K562 (cell line): ENCODE data around the gene LY6G6C. TPM values are rescaled to one million over a fixed set of nuclear protein-coding genes. Genes with fewer than 3 reads are reported as not detected.

Experiments used
- ATAC-seq: fragments of 200-7000 bp; cut with Tn5 transposase; 3 replicates; pipeline ENCODE4 v1.9.1; 2020; ENCODE audit warnings: moderate library complexity
- BruUV-seq: library from RNA; stranded (reverse); fragments of 400-500 nt; replicated peaks from 2 replicates; lab custom pipeline; 2021; lab: Mats Ljungman, UMichigan
- CTCF ChIA-PET: fragments of 300-600 bp; formaldehyde crosslinking; extraction: SDS; loops from one replicate; lab custom pipeline; 2021; ENCODE audit warnings: low intra/inter-chr PET ratio; lab: Yijun Ruan, JAX
- POLR2A ChIA-PET: fragments of 300-600, 350-650 bp; sonication (Branson Sonifier 250); formaldehyde crosslinking; extraction: SDS; loops from one replicate; lab custom pipeline; 2021; ENCODE audit warnings: antibody characterized with exemption, inconsistent platforms; lab: Yijun Ruan, JAX
- DNase-seq, 4 experiments: peaks; one replicate each; pipeline versions ENCODE4 v3.0.0 to v3.0.0-alpha.2; 2011 to 2018; ENCODE audit warnings: low spot score in 3 of 4, mixed read lengths in 3 of 4; ENCODE audit errors: extremely low read depth in 1 of 4
- FAIRE-seq: peaks from 2 replicates; lab custom pipeline; 2011; peaks lifted over from hg19 to GRCh38; lab: Jason Lieb, UNC
- H2AFZ ChIP-seq: 2 replicates; pipeline ENCODE4 v1.6.0; 2011; ENCODE audit warnings: low read depth, low read length, control low read depth, inconsistent platforms
- H3K27ac ChIP-seq: fragments of 200-600 bp; 3 replicates; pipeline ENCODE4 v1.8.0; 2011; ENCODE audit warnings: low read depth, mild to moderate bottlenecking, control low read depth, inconsistent platforms, low read length, moderate library complexity, mixed read lengths; ENCODE audit errors: extremely low read depth
- H3K27me3 ChIP-seq, 2 experiments: fragments of 300-600 bp in 1 of 2; 2 replicates in 1 of 2; 3 replicates in 1 of 2; pipeline versions ENCODE4 v1.6.0 to v1.8.0; 2011; ENCODE audit warnings: inconsistent platforms in 2 of 2, low read length in 2 of 2, mild to moderate bottlenecking in 1 of 2, mixed read lengths in 1 of 2, moderate library complexity in 1 of 2; ENCODE audit not compliant: control insufficient read depth in 2 of 2, insufficient read depth in 2 of 2
- H3K36me3 ChIP-seq: fragments of 300-600 bp; 3 replicates; pipeline ENCODE4 v1.8.0; 2011; ENCODE audit warnings: mild to moderate bottlenecking, low read length, inconsistent platforms; ENCODE audit not compliant: control insufficient read depth, insufficient read depth
- H3K4me1 ChIP-seq, 2 experiments: fragments of 200-600 bp in 1 of 2; replicated peaks in 1 of 2; 2 replicates in 1 of 2; 3 replicates in 1 of 2; pipeline versions ENCODE4 v1.5.1 to v1.8.0; 2011; ENCODE audit warnings: inconsistent platforms in 2 of 2, low read length in 2 of 2, mild to moderate bottlenecking in 1 of 2, mixed read lengths in 1 of 2, moderate library complexity in 1 of 2; ENCODE audit not compliant: control insufficient read depth in 2 of 2, insufficient read depth in 2 of 2
- H3K4me2 ChIP-seq: 2 replicates; pipeline ENCODE4 v1.6.1; 2011; ENCODE audit warnings: low read length, control low read depth, inconsistent platforms, mixed read lengths; ENCODE audit not compliant: insufficient read depth
- H3K4me3 ChIP-seq: fragments of 200-600 bp; sonication (generic), shearing (Covaris generic); 2 replicates; pipeline ENCODE4 v1.5.1; 2016; ENCODE audit warnings: control low read depth, inconsistent platforms
- H3K79me2 ChIP-seq: fragments of 200-600 bp; 3 replicates; pipeline ENCODE4 v1.8.0; 2011; ENCODE audit warnings: low read length, inconsistent platforms; ENCODE audit not compliant: control insufficient read depth, insufficient read depth
- H3K9ac ChIP-seq, 2 experiments: 2 replicates each; pipeline versions ENCODE4 v1.6.0 to v1.6.1; 2011; ENCODE audit warnings: low read depth in 2 of 2, low read length in 2 of 2, control low read depth in 1 of 2, inconsistent platforms in 1 of 2, mild to moderate bottlenecking in 1 of 2, mixed read lengths in 1 of 2; ENCODE audit not compliant: insufficient read depth in 1 of 2
- H3K9me1 ChIP-seq: one replicate; pipeline ENCODE4 v1.6.0; 2011; ENCODE audit warnings: inconsistent platforms, mild to moderate bottlenecking, low read length, moderate library complexity; ENCODE audit not compliant: control insufficient read depth, insufficient read depth
- H3K9me3 ChIP-seq: replicated peaks from 2 replicates; pipeline ENCODE4 v1.5.1; 2011; ENCODE audit warnings: low read depth, low read length, inconsistent platforms; ENCODE audit not compliant: control insufficient read depth, insufficient read depth
- H4K20me1 ChIP-seq: replicated peaks from 2 replicates; pipeline ENCODE4 v1.6.1; 2011; ENCODE audit warnings: low read length, inconsistent platforms, mixed read lengths; ENCODE audit not compliant: control insufficient read depth, insufficient read depth
- ARID3B ChIP-seq: fragments of 250-450 bp; sonication (Bioruptor Pico); IDR thresholded peaks from 2 replicates; pipeline ENCODE4 v1.4.0; 2020; ENCODE audit warnings: borderline replicate concordance
- CTBP1 ChIP-seq: fragments of 450-650 bp; IDR thresholded peaks from 2 replicates; pipeline ENCODE4 v1.6.1; 2016; ENCODE audit warnings: borderline replicate concordance
- ETV5 ChIP-seq: sonication (generic); formaldehyde crosslinking; IDR thresholded peaks from 2 replicates; pipeline ENCODE4 v1.4.0; 2020; ENCODE audit warnings: low read depth, mild to moderate bottlenecking, missing genetic modification reagents
- FOXA3 ChIP-seq, 2 experiments: fragments of 450-650 bp in 1 of 2; sonication (generic) in 1 of 2; formaldehyde crosslinking; IDR thresholded peaks in 1 of 2; conservative IDR thresholded peaks in 1 of 2; 2 replicates each; pipeline versions ENCODE4 v1.4.0 to v1.8.0; 2020 to 2022; ENCODE audit warnings: mild to moderate bottlenecking in 2 of 2, missing genetic modification reagents in 1 of 2
- HDAC1 ChIP-seq, 2 experiments: fragments of 450-650 bp; IDR thresholded peaks; 2 replicates each; pipeline ENCODE4 v1.6.1; 2016 to 2017; ENCODE audit warnings: inconsistent platforms in 1 of 2, mild to moderate bottlenecking in 1 of 2, moderate library complexity in 1 of 2
- HMGN3 ChIP-seq: IDR thresholded peaks from 2 replicates; pipeline ENCODE4 v1.6.1; 2011; ENCODE audit warnings: borderline replicate concordance, low read depth, mild to moderate bottlenecking, mixed read lengths, low read length; ENCODE audit not compliant: insufficient read length; ENCODE audit errors: extremely low read depth
- MLLT1 ChIP-seq, 2 experiments: fragments of 450-650 bp; IDR thresholded peaks; 2 replicates each; pipeline ENCODE4 v1.6.1; 2016
- NCOA4 ChIP-seq: fragments of 450-650 bp; IDR thresholded peaks from 2 replicates; pipeline ENCODE4 v1.6.1; 2018; ENCODE audit warnings: mild to moderate bottlenecking; ENCODE audit not compliant: partially characterized antibody
- NFXL1 ChIP-seq: fragments of 450-650 bp; formaldehyde crosslinking; IDR thresholded peaks from 2 replicates; pipeline ENCODE4 v1.4.0; 2021; ENCODE audit warnings: mild to moderate bottlenecking
- RCOR1 ChIP-seq, 2 experiments: IDR thresholded peaks; 2 replicates each; pipeline ENCODE4 v1.6.1; 2012; ENCODE audit warnings: low read depth in 2 of 2, low read length in 2 of 2, borderline replicate concordance in 1 of 2, improper control_type of control experiment in 1 of 2
- SNIP1 ChIP-seq: fragments of 450-650 bp; IDR thresholded peaks from 2 replicates; pipeline ENCODE4 v1.7.1; 2017; ENCODE audit warnings: low read depth, mild to moderate bottlenecking
- TEAD4 ChIP-seq, 2 experiments: sonication (generic) in 1 of 2; formaldehyde crosslinking in 1 of 2; IDR thresholded peaks; 2 replicates each; pipeline versions ENCODE4 v1.6.1 to v1.8.0; 2012 to 2022; ENCODE audit warnings: borderline replicate concordance in 1 of 2, inconsistent platforms in 1 of 2, low read length in 1 of 2, mild to moderate bottlenecking in 1 of 2, missing genetic modification reagents in 1 of 2
- TOE1 ChIP-seq, 2 experiments: fragments of 450-650 bp in 1 of 2; sonication (generic) in 1 of 2; formaldehyde crosslinking in 1 of 2; IDR thresholded peaks; 2 replicates each; pipeline versions ENCODE4 v1.7.1 to v1.8.0; 2016 to 2022; ENCODE audit warnings: borderline replicate concordance in 2 of 2, mild to moderate bottlenecking in 2 of 2, antibody characterized with exemption in 1 of 2, inconsistent platforms in 1 of 2, low read depth in 1 of 2, missing genetic modification reagents in 1 of 2, moderate library complexity in 1 of 2
- ZFPM2 ChIP-seq: fragments of 250-450 bp; sonication (Bioruptor Pico); IDR thresholded peaks from 2 replicates; pipeline ENCODE4 v1.5.1; 2022; ENCODE audit warnings: mild to moderate bottlenecking
- ZNF274 ChIP-seq: IDR thresholded peaks from 2 replicates; pipeline ENCODE4 v1.6.1; 2011; ENCODE audit warnings: low read depth, mild to moderate bottlenecking, low read length, moderate library complexity, borderline replicate concordance
- ZNF311 ChIP-seq: fragments of 250-450 bp; sonication (Bioruptor Pico); IDR thresholded peaks from 2 replicates; pipeline ENCODE4 v1.4.0; 2020; ENCODE audit warnings: mild to moderate bottlenecking, moderate library complexity
- WGBS: fragments of 100-300 bp; shearing (Covaris generic); methylation state at CpG from one replicate; pipeline ENCODE4 v1.1.6; 2016; ENCODE audit warnings: low coverage, mixed read lengths; ENCODE audit not compliant: insufficient coverage; ENCODE audit errors: missing lambda C conversion rate; 5-methylcytosine and 5-hydroxymethylcytosine counted together
- in situ Hi-C: fragments of 300-500 bp; cut with MboI; formaldehyde crosslinking; loops from 4 replicates; pipeline ENCODE4 v1.15.0; 2018; ENCODE audit warnings: inconsistent platforms, mixed read lengths
- intact Hi-C: fragments of 100-400 bp; cut with micrococcal nuclease; formaldehyde crosslinking; loops from 2 replicates; pipeline ENCODE4 v1.14.2; 2022
- polyA plus RNA-seq, 8 experiments: library from polyadenylated mRNA; depleted of rRNA in 4 of 8; stranded (reverse) in 5 of 8; unstranded in 3 of 8; fragments of >200 nt; fragmentation: Nextera tagmentation in 2 of 8; fragmentation: Illumina TruSeq in 1 of 8; extraction: Ambion mirVana in 2 of 8; extraction: Trizol in 1 of 8; gene quantifications; 2 replicates each; pipeline versions ENCODE4 v1.2.1 to v1.2.3, GENCODE V29; 2011 to 2014; ENCODE audit warnings: inconsistent platforms in 1 of 8, missing spikeins in 1 of 8
- total RNA-seq, 7 experiments: library from RNA; depleted of rRNA in 6 of 7; stranded (reverse); fragments of >200 nt in 6 of 7; fragmentation: Illumina TruSeq in 2 of 7; extraction: Trizol in 2 of 7; gene quantifications; 2 replicates each; pipeline versions ENCODE4 v1.2.1 to v1.2.3, GENCODE V29; 2011 to 2021; ENCODE audit warnings: low replicate concordance in 1 of 7
- TF ChIP-seq, protein P1 (sequence below): fragments of 450-650 bp; IDR thresholded peaks from 2 replicates; pipeline ENCODE4 v1.6.1; 2017; ENCODE audit warnings: mild to moderate bottlenecking, moderate library complexity

The LY6G6C gene
- total and polyA plus RNA-seq, 9 of the 15 experiments (the other 6 are each of a cell fraction or from before 2014, with no cell fraction given) = 0.06 to 0.20 TPM; not detected in 7

DNA sequence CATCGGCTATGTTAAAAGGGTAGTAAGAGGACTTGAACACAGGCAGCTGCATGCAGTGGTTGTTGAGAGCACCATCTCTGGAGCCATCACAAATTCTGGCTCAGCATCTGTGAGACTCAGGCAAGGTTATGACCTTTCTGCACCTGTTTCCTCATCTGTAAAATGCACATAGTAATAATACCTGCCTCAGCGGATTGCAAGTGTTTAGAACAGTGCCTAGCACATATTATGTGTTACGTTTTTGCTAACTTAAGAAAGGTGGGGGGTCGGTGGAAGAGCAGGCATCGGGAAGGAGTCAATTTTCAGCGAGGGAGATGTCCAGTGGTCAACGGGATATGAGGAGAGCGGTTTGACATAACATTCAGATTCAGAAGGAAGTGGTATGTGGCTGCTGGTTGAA is 43.6 kb downstream of the LY6G6C start:
- intact Hi-C loops = no loop called here
- 12% methylated on average over 8 of the region's 8 CpGs for WGBS
- POLR2A ChIA-PET = interaction anchor here (0.6 to 3.6 kb wide), 15 partner anchors 8 to 522 kb away, joined by 3 to 33 read pairs (median 4); partner anchors contain the start of genes BAG6, C6orf47, CSNK2B and GPANK1
- TF ChIP-seq TEAD4 (IDR thresholded peaks at IDR 0.05; ENCODE audit: low read length) (no peak), TEAD4 (CRISPR knock-in tag; IDR thresholded peaks at IDR 0.05; ENCODE audit: borderline replicate concordance) (0 out of 2 replicates have a peak, but pooled peaks have one; percentile 56), ETV5 (no peak), ARID3B (CRISPR knock-in tag) (no peak), ZNF311 (CRISPR knock-in tag) (no peak), MLLT1 (IDR thresholded peaks at IDR 0.05) (no peak), FOXA3 (CRISPR knock-in tag; conservative IDR thresholded peaks at IDR 0.05 in 1 of 2, IDR thresholded peaks at IDR 0.05 in 1 of 2) (0 out of 4 replicates have a peak, but pooled peaks of 1 of the 2 experiments have one; percentile 36), ZNF274 (no peak), RCOR1 (IDR thresholded peaks at IDR 0.05; ENCODE audit: borderline replicate concordance in 1 of 2, low read depth in 2 of 2, low read length in 2 of 2) (no peak), NCOA4 (no peak), SNIP1 (no peak), CTBP1 (peak; percentile 50; the same call in 1 of the 2 replicates), TOE1 (IDR thresholded peaks at IDR 0.05; ENCODE audit: borderline replicate concordance) (no peak), TOE1 (CRISPR knock-in tag; IDR thresholded peaks at IDR 0.05; ENCODE audit: borderline replicate concordance, low read depth) (no peak), NFXL1 (no peak), ZFPM2 (CRISPR knock-in tag) (no peak), HMGN3 (no peak), HDAC1 (IDR thresholded peaks at IDR 0.05) (peak in 1 of 2 experiments; percentile 33; a peak in 1 of 4 replicates)
- TF ChIP-seq, protein P1, sequence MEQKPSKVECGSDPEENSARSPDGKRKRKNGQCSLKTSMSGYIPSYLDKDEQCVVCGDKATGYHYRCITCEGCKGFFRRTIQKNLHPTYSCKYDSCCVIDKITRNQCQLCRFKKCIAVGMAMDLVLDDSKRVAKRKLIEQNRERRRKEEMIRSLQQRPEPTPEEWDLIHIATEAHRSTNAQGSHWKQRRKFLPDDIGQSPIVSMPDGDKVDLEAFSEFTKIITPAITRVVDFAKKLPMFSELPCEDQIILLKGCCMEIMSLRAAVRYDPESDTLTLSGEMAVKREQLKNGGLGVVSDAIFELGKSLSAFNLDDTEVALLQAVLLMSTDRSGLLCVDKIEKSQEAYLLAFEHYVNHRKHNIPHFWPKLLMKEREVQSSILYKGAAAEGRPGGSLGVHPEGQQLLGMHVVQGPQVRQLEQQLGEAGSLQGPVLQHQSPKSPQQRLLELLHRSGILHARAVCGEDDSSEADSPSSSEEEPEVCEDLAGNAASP = no peak

More for the DNA sequence above, 43.6 kb downstream of the LY6G6C start:
- Histone ChIP-seq H3K27ac (no peak overlapping the region), H3K27me3 (no peaks in the 10 kb centered on the region), H3K4me1 (peaks cover 9 to 15% of the 10 kb centered on the region in 2 experiments), H3K9me1 (no peaks in the 10 kb centered on the region), H3K4me3 (no peak overlapping the region), H3K9me3 (no peaks in the 10 kb centered on the region), H3K36me3 (peaks cover 12% of the 10 kb centered on the region), H3K79me2 (no peaks in the 10 kb centered on the region), H3K9ac (peak overlapping the region in 1 of 2 experiments; percentile 0; a peak in 1 of 4 replicates), H4K20me1 (no peaks in the 10 kb centered on the region), H2AFZ (peak overlapping the region; percentile 16; the same call in 1 of the 2 replicates), H3K4me2 (no peak overlapping the region; the same call in 1 of the 2 replicates)
- no peak for FAIRE-seq
- no peak for DNase-seq
- BruUV-seq = no TSS peak
- in situ Hi-C loops = no loop called here
- CTCF ChIA-PET = no interaction called here
- no peak for ATAC-seq
